K562 (cell line): ENCODE measurements around the gene FBXL13. TPM values are rescaled to one million over a fixed set of nuclear protein-coding genes. Genes with fewer than 3 reads are reported as not detected.

Experiments
- AFF1 ChIP-seq, 2 experiments: fragments of 450-650 bp; IDR thresholded peaks; 2 replicates each; pipeline ENCODE4 v1.6.1; 2018; ENCODE audit warnings: mild to moderate bottlenecking in 2 of 2, low read depth in 1 of 2; ENCODE audit not compliant: partially characterized antibody in 2 of 2
- ASH1L ChIP-seq: fragments of 450-650 bp; IDR thresholded peaks from 2 replicates; pipeline ENCODE4 v1.6.1; 2018; ENCODE audit warnings: borderline replicate concordance, mild to moderate bottlenecking, low read depth; ENCODE audit not compliant: partially characterized antibody
- ELF4 ChIP-seq: fragments of 450-650 bp; formaldehyde crosslinking; IDR thresholded peaks from 2 replicates; pipeline ENCODE4 v1.4.0; 2022; ENCODE audit warnings: missing genetic modification characterization
- HDGF ChIP-seq: fragments of 450-650 bp; IDR thresholded peaks from 2 replicates; pipeline ENCODE4 v1.6.1; 2016
- MYC ChIP-seq, 2 experiments: fragments of 250-450 bp in 1 of 2; sonication (Bioruptor Pico) in 1 of 2; IDR thresholded peaks; 2 replicates each; pipeline versions ENCODE4 v1.5.1 to v1.6.1; 2012 to 2021; ENCODE audit warnings: low read depth in 2 of 2, borderline replicate concordance in 1 of 2, improper control_type of control experiment in 1 of 2, low read length in 1 of 2, mild to moderate bottlenecking in 1 of 2, moderate library complexity in 1 of 2
- TBL1XR1 ChIP-seq, 2 experiments: IDR thresholded peaks; 2 replicates each; pipeline ENCODE4 v1.6.1; 2012; ENCODE audit warnings: improper control_type of control experiment in 2 of 2, low read length in 2 of 2, mild to moderate bottlenecking in 1 of 2
- TGIF2 ChIP-seq: sonication (generic); formaldehyde crosslinking; IDR thresholded peaks from 2 replicates; pipeline ENCODE4 v1.8.1; 2022; ENCODE audit warnings: mild to moderate bottlenecking, missing genetic modification reagents, moderate library complexity
- polyA plus RNA-seq, 8 experiments: library from polyadenylated mRNA; depleted of rRNA in 4 of 8; stranded (reverse) in 5 of 8; unstranded in 3 of 8; fragments of >200 nt; fragmentation: Nextera tagmentation in 2 of 8; fragmentation: Illumina TruSeq in 1 of 8; extraction: Ambion mirVana in 2 of 8; extraction: Trizol in 1 of 8; gene quantifications; 2 replicates each; pipeline versions ENCODE4 v1.2.1 to v1.2.3, GENCODE V29; 2011 to 2014; ENCODE audit warnings: inconsistent platforms in 1 of 8, missing spikeins in 1 of 8
- total RNA-seq, 7 experiments: library from RNA; depleted of rRNA in 6 of 7; stranded (reverse); fragments of >200 nt in 6 of 7; fragmentation: Illumina TruSeq in 2 of 7; extraction: Trizol in 2 of 7; gene quantifications; 2 replicates each; pipeline versions ENCODE4 v1.2.1 to v1.2.3, GENCODE V29; 2011 to 2021; ENCODE audit warnings: low replicate concordance in 1 of 7
- TF ChIP-seq, protein P1 (sequence below), 2 experiments: fragments of 450-650 bp in 1 of 2; sonication (generic) in 1 of 2; formaldehyde crosslinking in 1 of 2; IDR thresholded peaks; 2 replicates each; pipeline versions ENCODE4 v1.7.1 to v1.9.0; 2016 to 2022; ENCODE audit warnings: inconsistent platforms in 1 of 2, mild to moderate bottlenecking in 1 of 2, missing genetic modification reagents in 1 of 2

The FBXL13 gene
- total and polyA plus RNA-seq, 9 of the 15 experiments (the other 6 are each of a cell fraction or from before 2014, with no cell fraction given): 16.3 to 55.0 (median 25.4) TPM

- TF ChIP-seq, protein P1, sequence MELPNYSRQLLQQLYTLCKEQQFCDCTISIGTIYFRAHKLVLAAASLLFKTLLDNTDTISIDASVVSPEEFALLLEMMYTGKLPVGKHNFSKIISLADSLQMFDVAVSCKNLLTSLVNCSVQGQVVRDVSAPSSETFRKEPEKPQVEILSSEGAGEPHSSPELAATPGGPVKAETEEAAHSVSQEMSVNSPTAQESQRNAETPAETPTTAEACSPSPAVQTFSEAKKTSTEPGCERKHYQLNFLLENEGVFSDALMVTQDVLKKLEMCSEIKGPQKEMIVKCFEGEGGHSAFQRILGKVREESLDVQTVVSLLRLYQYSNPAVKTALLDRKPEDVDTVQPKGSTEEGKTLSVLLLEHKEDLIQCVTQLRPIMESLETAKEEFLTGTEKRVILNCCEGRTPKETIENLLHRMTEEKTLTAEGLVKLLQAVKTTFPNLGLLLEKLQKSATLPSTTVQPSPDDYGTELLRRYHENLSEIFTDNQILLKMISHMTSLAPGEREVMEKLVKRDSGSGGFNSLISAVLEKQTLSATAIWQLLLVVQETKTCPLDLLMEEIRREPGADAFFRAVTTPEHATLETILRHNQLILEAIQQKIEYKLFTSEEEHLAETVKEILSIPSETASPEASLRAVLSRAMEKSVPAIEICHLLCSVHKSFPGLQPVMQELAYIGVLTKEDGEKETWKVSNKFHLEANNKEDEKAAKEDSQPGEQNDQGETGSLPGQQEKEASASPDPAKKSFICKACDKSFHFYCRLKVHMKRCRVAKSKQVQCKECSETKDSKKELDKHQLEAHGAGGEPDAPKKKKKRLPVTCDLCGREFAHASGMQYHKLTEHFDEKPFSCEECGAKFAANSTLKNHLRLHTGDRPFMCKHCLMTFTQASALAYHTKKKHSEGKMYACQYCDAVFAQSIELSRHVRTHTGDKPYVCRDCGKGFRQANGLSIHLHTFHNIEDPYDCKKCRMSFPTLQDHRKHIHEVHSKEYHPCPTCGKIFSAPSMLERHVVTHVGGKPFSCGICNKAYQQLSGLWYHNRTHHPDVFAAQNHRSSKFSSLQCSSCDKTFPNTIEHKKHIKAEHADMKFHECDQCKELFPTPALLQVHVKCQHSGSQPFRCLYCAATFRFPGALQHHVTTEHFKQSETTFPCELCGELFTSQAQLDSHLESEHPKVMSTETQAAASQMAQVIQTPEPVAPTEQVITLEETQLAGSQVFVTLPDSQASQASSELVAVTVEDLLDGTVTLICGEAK (IDR thresholded peaks at IDR 0.05): 0 out of 2 replicates have a peak, but pooled peaks have one; percentile 23
- TF ChIP-seq, protein P1 (CRISPR knock-in tag; IDR thresholded peaks at IDR 0.05): no peak
- TF ChIP-seq TGIF2 (CRISPR knock-in tag): no peak
- TF ChIP-seq ASH1L: peak; percentile 32
- 0 out of 2 replicates have a peak, but pooled peaks have one; percentile 0 for TF ChIP-seq MYC (IDR thresholded peaks at IDR 0.05; ENCODE audit: low read depth, low read length)
- no peak for TF ChIP-seq MYC (CRISPR knock-in tag; IDR thresholded peaks at IDR 0.05; ENCODE audit: borderline replicate concordance, low read depth)
- 0 out of 4 replicates have a peak, but pooled peaks of 1 of the 2 experiments have one; percentile 10 for TF ChIP-seq TBL1XR1 (IDR thresholded peaks at IDR 0.05; ENCODE audit: low read length in 2 of 2)
- peak; percentile 91 for TF ChIP-seq HDGF
- TF ChIP-seq AFF1 (IDR thresholded peaks at IDR 0.05; ENCODE audit: low read depth in 1 of 2, partially characterized antibody in 2 of 2): peak in 1 of 2 experiments; percentile 23
- no peak for TF ChIP-seq ELF4 (CRISPR knock-in tag)
These were observed 98.1 kb downstream of the FBXL13 start (continued) for GRCh38 chr7:102976493-102976892.
